HepG2 (cell line): Measurements from ENCODE around the gene KLB. TPM values are rescaled to one million over a fixed set of nuclear protein-coding genes. Genes with fewer than 3 reads are reported as not detected.

Source experiments
- ATAC-seq: fragments of 200-7000 bp; cut with Tn5 transposase; 3 replicates; pipeline ENCODE4 v1.9.1; 2020; ENCODE audit warnings: mild to moderate bottlenecking, moderate library complexity
- BruUV-seq: library from RNA; stranded (reverse); fragments of 400-500 nt; replicated peaks from 2 replicates; lab custom pipeline; 2021; lab: Mats Ljungman, UMichigan
- CTCF ChIA-PET: fragments of 300-600 bp; formaldehyde crosslinking; extraction: SDS; loops from one replicate; lab custom pipeline; 2021; ENCODE audit warnings: low total read pairs, inconsistent platforms, low intra/inter-chr PET ratio; lab: Yijun Ruan, JAX
- POLR2A ChIA-PET: fragments of 350-600 bp; sonication (Branson Sonifier 250); formaldehyde crosslinking; loops from one replicate; lab custom pipeline; 2020; ENCODE audit warnings: antibody characterized with exemption, inconsistent platforms; lab: Yijun Ruan, JAX
- DNase-seq: peaks from one replicate; pipeline ENCODE4 v3.0.0-alpha.2; 2015; ENCODE audit warnings: low spot score
- FAIRE-seq: peaks from 3 replicates; lab custom pipeline; 2011; peaks lifted over from hg19 to GRCh38; lab: Jason Lieb, UNC
- H2AFZ ChIP-seq: one replicate; pipeline ENCODE4 v1.6.1; 2011; ENCODE audit warnings: low read length, inconsistent platforms
- H3K27ac ChIP-seq: fragments of 300-600 bp; 3 replicates; pipeline ENCODE4 v1.8.0; 2011; ENCODE audit warnings: mixed run types, mild to moderate bottlenecking, mixed read lengths, low read length, inconsistent platforms; ENCODE audit not compliant: insufficient read depth; ENCODE audit errors: extremely low read length
- H3K27me3 ChIP-seq, 2 experiments: fragments of 200-600 bp in 1 of 2; 2 replicates in 1 of 2; 3 replicates in 1 of 2; pipeline versions ENCODE4 v1.6.0 to v1.8.0; 2011; ENCODE audit warnings: low read length in 2 of 2, mild to moderate bottlenecking in 2 of 2, moderate library complexity in 2 of 2, inconsistent platforms in 1 of 2; ENCODE audit not compliant: insufficient read depth in 2 of 2, control insufficient read depth in 1 of 2
- H3K36me3 ChIP-seq, 2 experiments: fragments of 200-600 bp in 1 of 2; replicated peaks in 1 of 2; 2 replicates in 1 of 2; 3 replicates in 1 of 2; pipeline versions ENCODE4 v1.5.1 to v1.8.0; 2011; ENCODE audit warnings: low read length in 2 of 2, inconsistent platforms in 1 of 2; ENCODE audit not compliant: insufficient read depth in 2 of 2, control insufficient read depth in 1 of 2
- H3K4me1 ChIP-seq: 2 replicates; pipeline ENCODE4 v1.5.1; 2012; ENCODE audit warnings: low read length, inconsistent platforms; ENCODE audit not compliant: insufficient read depth
- H3K4me2 ChIP-seq: 2 replicates; pipeline ENCODE4 v1.6.0; 2011; ENCODE audit warnings: low read depth, low read length, inconsistent platforms
- H3K4me3 ChIP-seq, 3 experiments: fragments of 200-600 bp in 1 of 3; sonication (generic), shearing (Covaris generic) in 1 of 3; replicated peaks in 1 of 3; 2 replicates each; pipeline ENCODE4 v1.5.1; 2011 to 2016; ENCODE audit warnings: low read length in 3 of 3, inconsistent platforms in 2 of 3, low read depth in 2 of 3, mild to moderate bottlenecking in 2 of 3, control low read depth in 1 of 3, mixed read lengths in 1 of 3; ENCODE audit not compliant: insufficient read depth in 1 of 3
- H3K79me2 ChIP-seq: one replicate; pipeline ENCODE4 v1.6.1; 2011; ENCODE audit warnings: low read length, inconsistent platforms; ENCODE audit not compliant: insufficient read depth
- H3K9ac ChIP-seq: 2 replicates; pipeline ENCODE4 v1.6.0; 2011; ENCODE audit warnings: mild to moderate bottlenecking, low read depth, low read length, inconsistent platforms; ENCODE audit not compliant: insufficient read depth
- H3K9me3 ChIP-seq: 2 replicates; pipeline ENCODE4 v1.5.1; 2012; ENCODE audit warnings: mild to moderate bottlenecking, low read length
- H4K20me1 ChIP-seq: 2 replicates; pipeline ENCODE4 v1.6.0; 2011; ENCODE audit warnings: inconsistent platforms, mild to moderate bottlenecking, low read length, moderate library complexity; ENCODE audit not compliant: insufficient read depth
- ARNT ChIP-seq: fragments of 450-650 bp; IDR thresholded peaks from 2 replicates; pipeline ENCODE4 v1.6.1; 2017
- MAFF ChIP-seq: IDR thresholded peaks from 2 replicates; pipeline ENCODE4 v1.6.1; 2011; ENCODE audit warnings: low read depth, low read length, improper control_type of control experiment
- MAFK ChIP-seq, 2 experiments: IDR thresholded peaks in 1 of 2; conservative IDR thresholded peaks in 1 of 2; 2 replicates each; pipeline ENCODE4 v1.6.1; 2011; ENCODE audit warnings: improper control_type of control experiment in 2 of 2, low read length in 2 of 2
- MEF2D ChIP-seq: sonication (generic); formaldehyde crosslinking; IDR thresholded peaks from 2 replicates; pipeline ENCODE4 v1.5.1; 2020; ENCODE audit warnings: mild to moderate bottlenecking, missing genetic modification reagents
- SRSF1 ChIP-seq: fragments of 200-400 bp; formaldehyde crosslinking; optimal IDR thresholded peaks from 2 replicates; pipeline ENCODE3; 2017; ENCODE audit warnings: mild to moderate bottlenecking, low read depth, low read length, moderate library complexity
- ZNF567 ChIP-seq: sonication (generic); formaldehyde crosslinking; IDR thresholded peaks from 2 replicates; pipeline ENCODE4 v1.8.1; 2023; ENCODE audit warnings: mild to moderate bottlenecking, missing genetic modification reagents, borderline replicate concordance
- ZSCAN29 ChIP-seq: sonication (generic); formaldehyde crosslinking; conservative IDR thresholded peaks from 2 replicates; pipeline ENCODE4 v1.4.0; 2020; ENCODE audit warnings: mild to moderate bottlenecking, missing genetic modification reagents
- WGBS: methylation state at CpG from one replicate; pipeline ENCODE4 v1.1.6; 2017; ENCODE audit warnings: low lambda C conversion rate; 5-methylcytosine and 5-hydroxymethylcytosine counted together
- in situ Hi-C: cut with HindIII; loops from 2 replicates; pipeline ENCODE4 v1.10.0; 2017; ENCODE audit warnings: low pct_unique_long_range_greater_than_20kb; ENCODE audit not compliant: extremely low pct_ligation_motif_present
- intact Hi-C: fragments of 100-400 bp; cut with micrococcal nuclease; formaldehyde crosslinking; loops from one replicate; pipeline ENCODE4 v1.10.0; 2022; ENCODE audit not compliant: unreplicated experiment
- polyA plus RNA-seq, 8 experiments: library from polyadenylated mRNA; depleted of rRNA in 3 of 8; stranded (reverse) in 7 of 8; unstranded in 1 of 8; fragments of >200 nt; fragmentation: Illumina TruSeq in 4 of 8; extraction: Trizol in 4 of 8; gene quantifications; 2 replicates each; pipeline versions ENCODE4 v1.2.1 to v1.2.3, GENCODE V29; 2011 to 2016; ENCODE audit warnings: low read depth in 4 of 8, missing spikeins in 1 of 8, mixed read lengths in 1 of 8; ENCODE audit not compliant: insufficient read depth in 1 of 8
- total RNA-seq, 5 experiments: library from RNA; depleted of rRNA; stranded (reverse); fragments of >200 nt; fragmentation: Illumina TruSeq; extraction: Trizol; gene quantifications; 2 replicates each; pipeline ENCODE4 v1.2.3, GENCODE V29; 2016; ENCODE audit warnings: low read depth in 1 of 5
- TF ChIP-seq, protein P1 (sequence below): sonication (generic); formaldehyde crosslinking; IDR thresholded peaks from 2 replicates; pipeline ENCODE4 v1.4.0; 2020; ENCODE audit warnings: low read depth, missing genetic modification reagents
- TF ChIP-seq, protein P2 (sequence below), 2 experiments: fragments of 450-650 bp in 1 of 2; sonication (generic) in 1 of 2; formaldehyde crosslinking; IDR thresholded peaks; 2 replicates each; pipeline versions ENCODE4 v1.5.0 to v1.8.0; 2020 to 2022; ENCODE audit warnings: mild to moderate bottlenecking in 1 of 2, missing genetic modification reagents in 1 of 2
- TF ChIP-seq, protein P3 (sequence below): sonication (generic); formaldehyde crosslinking; IDR thresholded peaks from 2 replicates; pipeline ENCODE4 v1.4.0; 2020; ENCODE audit warnings: missing genetic modification reagents
- TF ChIP-seq, protein P4 (sequence below): sonication (generic); formaldehyde crosslinking; IDR thresholded peaks from 2 replicates; pipeline ENCODE4 v1.9.0; 2022; ENCODE audit warnings: missing genetic modification reagents, mild to moderate bottlenecking, borderline replicate concordance

The KLB gene
- total and polyA plus RNA-seq, 2 of the 13 experiments (the other 11 are each of a cell fraction or from before 2014, with no cell fraction given), result 25.3 to 82.0 TPM

DNA sequence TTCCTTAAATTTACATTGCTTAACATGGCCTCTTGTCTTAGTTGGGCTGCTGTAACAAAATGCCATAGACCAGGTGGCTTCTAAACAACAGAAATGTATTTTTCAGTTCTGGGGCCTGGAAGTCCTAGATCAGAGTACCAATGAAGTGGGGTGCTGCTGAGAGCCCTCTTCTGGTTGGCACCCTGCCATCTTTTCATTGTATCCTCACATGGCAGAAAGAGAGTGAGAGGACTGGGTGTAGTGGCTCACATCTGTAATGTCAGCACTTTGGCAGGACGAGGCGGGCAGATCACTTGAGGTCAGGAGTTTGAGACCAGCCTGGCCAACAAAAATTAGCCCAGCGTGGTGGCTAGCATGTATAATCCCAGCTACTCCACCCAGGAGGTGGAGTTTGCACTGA is 12.0 kb upstream of the KLB start:
- Histone ChIP-seq H3K27me3 (no peaks in the 10 kb centered on the region), H3K27ac (no peak overlapping the region), H3K4me3 (no peak overlapping the region), H3K36me3 (no peaks in the 10 kb centered on the region), H3K4me1 (peaks cover 17% of the 10 kb centered on the region), H3K79me2 (no peaks in the 10 kb centered on the region), H3K4me2 (no peak overlapping the region), H2AFZ (no peak overlapping the region), H3K9me3 (no peaks in the 10 kb centered on the region), H3K9ac (no peak overlapping the region), H4K20me1 (no peaks in the 10 kb centered on the region)
- in situ Hi-C loops (no loop called here), intact Hi-C loops (no loop called here)
- FAIRE-seq (no peak), DNase-seq (no peak), ATAC-seq (no peak)
- TF ChIP-seq ARNT (no peak), MEF2D (CRISPR knock-in tag) (no peak), MAFK (conservative IDR thresholded peaks at IDR 0.05 in 1 of 2, IDR thresholded peaks at IDR 0.05 in 1 of 2; ENCODE audit: low read length in 2 of 2) (peak; percentile 2 to 32; a peak in 1 of 4 replicates), SRSF1 (no peak), ZNF567 (CRISPR knock-in tag) (no peak), MAFF (peak; percentile 6; the same call in 1 of the 2 replicates), ZSCAN29 (CRISPR knock-in tag) (no peak)
- TF ChIP-seq, protein P1, sequence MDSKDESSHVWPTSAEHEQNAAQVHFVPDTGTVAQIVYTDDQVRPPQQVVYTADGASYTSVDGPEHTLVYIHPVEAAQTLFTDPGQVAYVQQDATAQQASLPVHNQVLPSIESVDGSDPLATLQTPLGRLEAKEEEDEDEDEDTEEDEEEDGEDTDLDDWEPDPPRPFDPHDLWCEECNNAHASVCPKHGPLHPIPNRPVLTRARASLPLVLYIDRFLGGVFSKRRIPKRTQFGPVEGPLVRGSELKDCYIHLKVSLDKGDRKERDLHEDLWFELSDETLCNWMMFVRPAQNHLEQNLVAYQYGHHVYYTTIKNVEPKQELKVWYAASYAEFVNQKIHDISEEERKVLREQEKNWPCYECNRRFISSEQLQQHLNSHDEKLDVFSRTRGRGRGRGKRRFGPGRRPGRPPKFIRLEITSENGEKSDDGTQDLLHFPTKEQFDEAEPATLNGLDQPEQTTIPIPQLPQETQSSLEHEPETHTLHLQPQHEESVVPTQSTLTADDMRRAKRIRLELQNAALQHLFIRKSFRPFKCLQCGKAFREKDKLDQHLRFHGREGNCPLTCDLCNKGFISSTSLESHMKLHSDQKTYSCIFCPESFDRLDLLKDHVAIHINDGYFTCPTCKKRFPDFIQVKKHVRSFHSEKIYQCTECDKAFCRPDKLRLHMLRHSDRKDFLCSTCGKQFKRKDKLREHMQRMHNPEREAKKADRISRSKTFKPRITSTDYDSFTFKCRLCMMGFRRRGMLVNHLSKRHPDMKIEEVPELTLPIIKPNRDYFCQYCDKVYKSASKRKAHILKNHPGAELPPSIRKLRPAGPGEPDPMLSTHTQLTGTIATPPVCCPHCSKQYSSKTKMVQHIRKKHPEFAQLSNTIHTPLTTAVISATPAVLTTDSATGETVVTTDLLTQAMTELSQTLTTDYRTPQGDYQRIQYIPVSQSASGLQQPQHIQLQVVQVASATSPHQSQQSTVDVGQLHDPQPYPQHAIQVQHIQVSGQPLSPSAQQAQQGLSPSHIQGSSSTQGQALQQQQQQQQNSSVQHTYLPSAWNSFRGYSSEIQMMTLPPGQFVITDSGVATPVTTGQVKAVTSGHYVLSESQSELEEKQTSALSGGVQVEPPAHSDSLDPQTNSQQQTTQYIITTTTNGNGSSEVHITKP (CRISPR knock-in tag), result no peak
- TF ChIP-seq, protein P2, sequence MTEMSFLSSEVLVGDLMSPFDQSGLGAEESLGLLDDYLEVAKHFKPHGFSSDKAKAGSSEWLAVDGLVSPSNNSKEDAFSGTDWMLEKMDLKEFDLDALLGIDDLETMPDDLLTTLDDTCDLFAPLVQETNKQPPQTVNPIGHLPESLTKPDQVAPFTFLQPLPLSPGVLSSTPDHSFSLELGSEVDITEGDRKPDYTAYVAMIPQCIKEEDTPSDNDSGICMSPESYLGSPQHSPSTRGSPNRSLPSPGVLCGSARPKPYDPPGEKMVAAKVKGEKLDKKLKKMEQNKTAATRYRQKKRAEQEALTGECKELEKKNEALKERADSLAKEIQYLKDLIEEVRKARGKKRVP (CRISPR knock-in tag; IDR thresholded peaks at IDR 0.05), result no peak
- TF ChIP-seq, protein P3, sequence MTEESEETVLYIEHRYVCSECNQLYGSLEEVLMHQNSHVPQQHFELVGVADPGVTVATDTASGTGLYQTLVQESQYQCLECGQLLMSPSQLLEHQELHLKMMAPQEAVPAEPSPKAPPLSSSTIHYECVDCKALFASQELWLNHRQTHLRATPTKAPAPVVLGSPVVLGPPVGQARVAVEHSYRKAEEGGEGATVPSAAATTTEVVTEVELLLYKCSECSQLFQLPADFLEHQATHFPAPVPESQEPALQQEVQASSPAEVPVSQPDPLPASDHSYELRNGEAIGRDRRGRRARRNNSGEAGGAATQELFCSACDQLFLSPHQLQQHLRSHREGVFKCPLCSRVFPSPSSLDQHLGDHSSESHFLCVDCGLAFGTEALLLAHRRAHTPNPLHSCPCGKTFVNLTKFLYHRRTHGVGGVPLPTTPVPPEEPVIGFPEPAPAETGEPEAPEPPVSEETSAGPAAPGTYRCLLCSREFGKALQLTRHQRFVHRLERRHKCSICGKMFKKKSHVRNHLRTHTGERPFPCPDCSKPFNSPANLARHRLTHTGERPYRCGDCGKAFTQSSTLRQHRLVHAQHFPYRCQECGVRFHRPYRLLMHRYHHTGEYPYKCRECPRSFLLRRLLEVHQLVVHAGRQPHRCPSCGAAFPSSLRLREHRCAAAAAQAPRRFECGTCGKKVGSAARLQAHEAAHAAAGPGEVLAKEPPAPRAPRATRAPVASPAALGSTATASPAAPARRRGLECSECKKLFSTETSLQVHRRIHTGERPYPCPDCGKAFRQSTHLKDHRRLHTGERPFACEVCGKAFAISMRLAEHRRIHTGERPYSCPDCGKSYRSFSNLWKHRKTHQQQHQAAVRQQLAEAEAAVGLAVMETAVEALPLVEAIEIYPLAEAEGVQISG (CRISPR knock-in tag), result no peak
- TF ChIP-seq, protein P4, sequence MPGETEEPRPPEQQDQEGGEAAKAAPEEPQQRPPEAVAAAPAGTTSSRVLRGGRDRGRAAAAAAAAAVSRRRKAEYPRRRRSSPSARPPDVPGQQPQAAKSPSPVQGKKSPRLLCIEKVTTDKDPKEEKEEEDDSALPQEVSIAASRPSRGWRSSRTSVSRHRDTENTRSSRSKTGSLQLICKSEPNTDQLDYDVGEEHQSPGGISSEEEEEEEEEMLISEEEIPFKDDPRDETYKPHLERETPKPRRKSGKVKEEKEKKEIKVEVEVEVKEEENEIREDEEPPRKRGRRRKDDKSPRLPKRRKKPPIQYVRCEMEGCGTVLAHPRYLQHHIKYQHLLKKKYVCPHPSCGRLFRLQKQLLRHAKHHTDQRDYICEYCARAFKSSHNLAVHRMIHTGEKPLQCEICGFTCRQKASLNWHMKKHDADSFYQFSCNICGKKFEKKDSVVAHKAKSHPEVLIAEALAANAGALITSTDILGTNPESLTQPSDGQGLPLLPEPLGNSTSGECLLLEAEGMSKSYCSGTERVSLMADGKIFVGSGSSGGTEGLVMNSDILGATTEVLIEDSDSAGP (CRISPR knock-in tag), result no peak
- CTCF ChIA-PET, result no interaction called here
- BruUV-seq, result no TSS peak
- 73% methylated on average over 3 of the region's 3 CpGs for WGBS
- POLR2A ChIA-PET, result no interaction called here
